ENCODE results near the gene C1orf21.
"Not testable (repeated sequence)": the region's sequence is repeated elsewhere in the genome, so short reads cannot be mapped to it uniquely, and the experiment has no call there.

C1orf21 gene

GRCh38 chr1:184608990-184609389, 222.2 kb downstream of the C1orf21 start:
- DNase-seq, result no peak

- DNase-seq, result no peak
These were observed 224.2 kb downstream of the C1orf21 start for GRCh38 chr1:184610876-184611595.

- not testable (repeated sequence) for DNase-seq
These were observed 225.4 kb downstream of the C1orf21 start for GRCh38 chr1:184612229-184612628.

GRCh38 chr1:184614667-184615066, 227.8 kb downstream of the C1orf21 start:
- no peak for DNase-seq

- DNase-seq, result no peak
These were observed 228.5 kb downstream of the C1orf21 start for GRCh38 chr1:184615301-184615700.

GRCh38 chr1:184616504-184616903, 229.7 kb downstream of the C1orf21 start:
- DNase-seq, result no peak

GRCh38 chr1:184617433-184618029, 230.7 kb downstream of the C1orf21 start:
- no peak for DNase-seq

- no peak for DNase-seq
These were observed 232.0 kb downstream of the C1orf21 start for GRCh38 chr1:184618851-184619250.

GRCh38 chr1:184620469-184620868, 233.6 kb downstream of the C1orf21 start:
- DNase-seq, result no peak

GRCh38 chr1:184621260-184621659, 234.4 kb downstream of the C1orf21 start:
- DNase-seq, result no peak

GRCh38 chr1:184622136-184622823, 235.5 kb downstream of the C1orf21 start:
- DNase-seq, result no peak

- DNase-seq, result no peak
These were observed 236.6 kb downstream of the C1orf21 start for GRCh38 chr1:184623404-184623803.

- DNase-seq, result no peak
These were observed 237.2 kb downstream of the C1orf21 start for GRCh38 chr1:184624051-184624450.

GRCh38 chr1:184624626-184625025, 237.8 kb downstream of the C1orf21 start:
- DNase-seq, result no peak

- DNase-seq, result no peak
These were observed 238.4 kb downstream of the C1orf21 start for GRCh38 chr1:184625271-184625670.

GRCh38 chr1:184626076-184627006, 239.5 kb downstream of the C1orf21 start:
- DNase-seq, result no peak

GRCh38 chr1:184627007-184627341, 240.1 kb downstream of the C1orf21 start:
- no peak for DNase-seq

GRCh38 chr1:184629266-184629665, 242.4 kb downstream of the C1orf21 start:
- DNase-seq, result no peak

GRCh38 chr1:184630679-184631060, 243.8 kb downstream of the C1orf21 start:
- DNase-seq, result no peak

GRCh38 chr1:184632415-184633175, 245.8 kb downstream of the C1orf21 start:
- no peak for DNase-seq

- no peak for DNase-seq
These were observed 247.0 kb downstream of the C1orf21 start for GRCh38 chr1:184633785-184634184.

- no peak for DNase-seq
These were observed 247.5 kb downstream of the C1orf21 start for GRCh38 chr1:184634296-184634695.

All from stimulated activated CD4-positive, alpha-beta T cell treated with anti-CD3 and anti-CD28 coated beads, Interleukin-4, amount 100 ng/mL, for 24 hours (primary cell).